HG03432 (cell line): ENCODE measurements around the gene DST.
"Not testable (repeated sequence)": the region's sequence is repeated elsewhere in the genome, so short reads cannot be mapped to it uniquely, and the experiment has no call there.

Source experiments
- ATAC-seq: cut with Tn5 transposase; IDR thresholded peaks from one replicate; pipeline ENCODE4 v1.9.1; 2021; ENCODE audit warnings: mild to moderate bottlenecking, moderate library complexity; ENCODE audit not compliant: unreplicated experiment

The DST gene

DNA sequence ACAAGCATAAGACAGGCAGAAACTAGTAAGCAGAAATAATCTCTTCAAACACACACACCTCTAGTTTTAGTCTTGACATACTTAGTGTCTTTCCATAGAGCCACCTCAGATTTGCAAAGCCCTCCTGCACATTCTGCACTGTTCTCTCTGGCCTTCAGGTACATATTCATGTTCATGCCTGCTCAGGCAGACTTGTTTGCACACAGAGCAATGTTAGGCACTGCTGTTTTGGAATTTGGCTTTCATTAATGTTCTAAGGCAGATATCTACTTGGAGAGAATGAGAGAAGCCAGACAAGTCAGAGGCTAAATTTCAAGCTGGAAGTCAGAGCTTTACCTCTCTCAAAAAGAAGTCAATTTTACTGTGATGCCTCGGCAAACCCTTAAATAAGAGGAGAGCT is 21.3 kb upstream of the DST start:
- ATAC-seq: no peak

GRCh38 chr6:56663344-56663743 is 20.7 kb upstream of the DST start:
- no peak for ATAC-seq

DNA sequence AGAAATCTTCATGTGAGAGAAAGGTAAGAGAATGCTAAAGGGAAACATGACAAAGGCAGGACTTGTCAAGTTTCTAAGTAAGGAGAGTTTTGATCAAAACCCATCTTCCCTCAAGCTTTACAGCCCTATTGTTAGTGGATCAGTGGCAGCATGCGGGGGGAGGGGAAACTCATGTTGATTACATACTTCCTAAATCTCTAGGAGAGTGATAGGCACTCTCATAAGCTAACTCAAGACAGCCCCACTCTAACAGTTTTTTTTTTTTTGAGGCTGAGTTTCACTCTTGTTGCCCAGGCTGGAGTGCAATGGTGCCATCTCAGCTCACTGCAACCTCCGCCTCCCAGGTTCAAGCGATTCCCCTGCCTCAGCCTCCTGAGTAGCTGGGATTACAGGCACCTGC is 18.6 kb upstream of the DST start:
- not testable (repeated sequence) for ATAC-seq

DNA sequence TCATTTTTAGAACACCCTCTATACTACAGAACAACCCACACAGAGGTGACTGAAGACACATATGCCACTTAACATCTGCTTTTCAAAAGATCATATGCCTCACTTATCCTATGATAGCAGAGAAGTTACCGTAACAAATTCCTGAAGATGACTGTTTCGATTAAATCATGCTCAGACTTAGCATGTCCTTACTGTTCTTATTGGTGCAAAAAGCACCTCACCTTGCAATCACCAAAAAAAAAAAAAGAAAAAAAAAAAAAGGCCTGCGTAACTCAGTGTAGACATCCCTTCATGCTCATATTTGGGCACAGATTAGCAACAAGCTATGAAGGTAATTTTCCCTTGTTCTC is 17.7 kb upstream of the DST start:
- no peak for ATAC-seq

GRCh38 chr6:56659721-56660380 is 17.2 kb upstream of the DST start:
- peak; percentile 93 for ATAC-seq

DNA sequence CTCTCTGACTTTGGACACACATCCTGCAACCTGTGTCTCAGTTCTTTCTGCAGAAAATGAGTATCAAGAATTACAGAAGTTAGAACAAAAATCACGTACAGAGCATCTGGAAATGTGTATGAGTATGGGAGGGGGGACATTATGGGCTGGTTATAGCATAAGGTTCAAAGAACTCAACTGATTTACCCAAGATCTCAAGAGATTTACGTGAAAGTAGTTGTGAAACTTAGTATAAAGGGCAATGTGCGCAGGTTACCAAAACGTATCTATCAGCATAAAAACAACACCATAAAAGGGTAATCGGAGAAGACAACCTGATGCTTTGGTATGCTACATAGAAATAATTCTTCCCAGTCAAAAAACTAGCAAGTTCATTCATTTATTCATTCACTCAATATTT is 15.6 kb upstream of the DST start:
- no peak for ATAC-seq

- ATAC-seq: no peak
Measured at GRCh38 chr6:56657354-56657753, 14.7 kb upstream of the DST start.

DNA sequence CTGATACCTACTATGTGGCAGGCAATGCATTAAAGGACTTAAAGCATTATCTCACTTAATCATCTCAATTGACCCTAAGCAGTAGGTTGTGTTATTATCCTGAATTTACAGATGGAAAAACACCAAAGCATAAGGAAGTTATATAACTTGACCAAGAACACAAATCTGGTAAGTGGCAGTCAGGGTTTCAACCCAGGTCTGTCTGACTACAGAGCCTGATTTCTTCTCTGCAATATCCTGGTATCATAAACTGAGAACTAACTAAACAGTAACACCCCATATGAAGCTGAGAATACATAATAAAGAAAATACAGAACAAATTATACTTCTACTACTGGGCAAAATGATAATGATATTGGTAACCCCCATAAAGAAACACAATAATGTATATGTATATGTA is 13.8 kb upstream of the DST start:
- ATAC-seq: no peak

DNA sequence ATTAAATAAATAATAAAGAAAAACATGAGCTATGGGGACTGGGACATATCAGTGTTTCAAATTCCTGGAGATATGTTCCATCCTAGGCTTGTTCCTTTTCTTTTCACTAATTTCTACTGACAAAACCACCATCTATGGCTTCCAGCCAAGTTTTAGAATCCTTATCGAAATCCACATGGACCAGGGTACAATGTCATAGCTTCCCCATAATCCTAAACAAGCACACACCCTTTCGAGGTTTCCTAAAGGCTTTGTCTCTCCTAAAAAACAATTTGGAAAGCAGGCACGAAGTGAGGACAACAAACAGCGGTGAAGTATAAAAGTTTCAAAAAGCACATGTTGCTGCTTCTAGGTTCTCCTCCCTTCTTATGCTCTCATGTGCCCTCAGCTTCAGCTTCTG is 13.3 kb upstream of the DST start:
- no peak for ATAC-seq

DNA sequence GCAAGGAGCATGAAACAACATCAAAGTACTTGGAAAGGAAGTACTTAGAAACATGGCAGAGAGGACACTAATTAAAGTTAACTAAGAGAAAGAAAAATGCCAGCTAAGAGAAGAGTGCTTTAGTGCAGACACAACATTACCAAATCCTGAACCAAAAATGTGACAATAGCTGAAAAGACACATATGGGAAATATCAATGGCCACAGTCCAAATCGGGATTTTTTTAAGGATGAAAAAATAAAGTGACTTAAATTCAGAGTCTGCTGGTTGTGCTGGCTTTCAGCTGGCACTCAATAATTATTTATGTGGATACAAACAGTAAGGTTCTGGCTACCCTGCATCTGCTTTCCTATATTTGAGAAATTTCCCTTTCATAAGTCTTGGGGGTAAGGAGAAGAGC is 12.6 kb upstream of the DST start:
- ATAC-seq: no peak

DNA sequence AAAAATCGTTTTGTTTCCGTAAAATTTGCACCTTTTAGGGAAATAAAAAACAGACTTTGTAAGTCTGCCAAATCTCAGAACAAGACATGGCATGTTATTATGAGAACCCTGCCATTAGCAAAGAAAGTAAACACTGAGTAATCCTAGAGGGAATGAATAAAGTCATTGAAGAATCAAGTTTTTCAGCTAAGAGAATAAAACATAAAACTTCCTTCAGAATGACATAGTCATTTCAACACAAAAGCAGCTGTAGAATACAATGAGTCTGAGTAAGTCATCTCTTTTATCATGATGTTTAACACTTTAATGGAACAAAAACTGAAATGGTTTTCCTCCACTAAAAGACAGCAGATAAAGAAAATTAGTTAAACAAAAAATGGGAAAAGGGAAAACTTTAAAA is 10.3 kb upstream of the DST start:
- no peak for ATAC-seq

- ATAC-seq: no peak
Measured at GRCh38 chr6:56652231-56652630, 9.5 kb upstream of the DST start.

DNA sequence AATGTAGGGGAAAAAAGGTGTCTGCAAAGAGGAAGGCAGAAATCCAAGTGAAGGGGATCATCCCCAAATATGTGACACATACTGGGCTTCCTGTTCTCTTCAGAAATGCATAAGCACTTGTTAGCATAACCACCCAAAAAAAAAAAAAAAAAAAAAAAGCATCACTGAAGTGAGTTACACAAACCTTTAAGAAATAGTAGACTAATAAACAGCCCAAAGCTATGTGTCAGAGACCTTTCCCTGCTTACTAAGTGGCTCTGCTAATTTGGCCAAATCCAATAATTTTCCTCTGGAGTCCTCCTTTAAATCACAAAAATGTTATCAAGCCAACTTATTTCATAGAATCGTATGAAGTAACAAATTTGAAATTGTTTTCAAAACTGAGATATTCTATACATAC is 7.5 kb upstream of the DST start:
- no peak for ATAC-seq

- ATAC-seq: no peak
Measured at GRCh38 chr6:56649782-56650181, 7.1 kb upstream of the DST start.

DNA sequence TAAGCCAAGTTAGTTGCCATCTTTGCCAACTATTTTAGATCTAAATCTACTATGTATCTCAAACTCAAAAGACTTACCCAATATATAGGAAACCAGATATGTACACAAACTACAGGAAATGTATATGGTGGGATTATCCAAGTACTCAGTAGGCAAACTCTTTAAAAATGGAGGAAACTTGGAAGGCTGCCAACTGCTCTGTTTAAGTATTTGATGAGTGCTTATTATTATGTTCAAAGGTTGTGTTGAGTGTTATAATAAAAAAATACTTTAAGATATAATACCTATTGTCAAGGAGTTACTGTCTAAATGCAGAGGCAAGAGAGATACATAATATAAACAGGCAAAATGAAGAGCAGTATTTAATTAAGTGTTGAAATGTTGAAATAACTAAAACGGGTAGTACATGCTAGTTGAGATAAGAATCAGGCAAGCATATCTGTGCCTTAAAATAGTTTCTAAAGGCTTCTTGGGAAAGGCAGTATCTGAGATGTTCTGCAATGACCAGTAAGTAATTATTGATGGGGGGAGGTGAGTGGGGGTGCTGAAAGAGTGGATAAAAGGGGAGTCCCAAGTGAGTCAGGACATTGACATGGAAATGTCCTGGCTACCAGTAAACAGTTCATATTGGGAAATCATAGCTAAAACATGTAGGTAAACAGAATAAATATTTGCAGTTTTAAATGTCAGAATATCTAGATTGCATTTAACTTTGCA is 6.5 kb upstream of the DST start:
- no peak for ATAC-seq

- no peak for ATAC-seq
Measured at GRCh38 chr6:56647172-56647762, 4.6 kb upstream of the DST start.

DNA sequence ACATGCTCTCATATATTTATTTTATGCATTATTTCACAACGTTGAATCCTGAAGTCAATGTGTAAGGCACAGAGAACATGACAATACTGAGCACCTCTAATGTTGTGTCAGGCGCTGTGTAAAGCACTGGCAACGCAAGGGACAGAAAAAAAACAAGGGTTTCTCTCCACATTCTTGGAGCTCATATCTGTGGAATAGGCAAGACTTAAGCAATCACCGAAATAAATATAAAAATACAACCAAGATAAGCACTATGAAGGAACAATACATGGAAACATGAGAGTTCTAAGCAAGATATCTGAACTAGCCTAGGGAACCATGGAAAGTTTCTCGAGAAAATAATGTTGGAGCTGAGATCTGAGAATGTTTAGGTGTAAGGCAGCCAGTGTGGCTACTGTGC is 1.7 kb upstream of the DST start:
- ATAC-seq: no peak

DNA sequence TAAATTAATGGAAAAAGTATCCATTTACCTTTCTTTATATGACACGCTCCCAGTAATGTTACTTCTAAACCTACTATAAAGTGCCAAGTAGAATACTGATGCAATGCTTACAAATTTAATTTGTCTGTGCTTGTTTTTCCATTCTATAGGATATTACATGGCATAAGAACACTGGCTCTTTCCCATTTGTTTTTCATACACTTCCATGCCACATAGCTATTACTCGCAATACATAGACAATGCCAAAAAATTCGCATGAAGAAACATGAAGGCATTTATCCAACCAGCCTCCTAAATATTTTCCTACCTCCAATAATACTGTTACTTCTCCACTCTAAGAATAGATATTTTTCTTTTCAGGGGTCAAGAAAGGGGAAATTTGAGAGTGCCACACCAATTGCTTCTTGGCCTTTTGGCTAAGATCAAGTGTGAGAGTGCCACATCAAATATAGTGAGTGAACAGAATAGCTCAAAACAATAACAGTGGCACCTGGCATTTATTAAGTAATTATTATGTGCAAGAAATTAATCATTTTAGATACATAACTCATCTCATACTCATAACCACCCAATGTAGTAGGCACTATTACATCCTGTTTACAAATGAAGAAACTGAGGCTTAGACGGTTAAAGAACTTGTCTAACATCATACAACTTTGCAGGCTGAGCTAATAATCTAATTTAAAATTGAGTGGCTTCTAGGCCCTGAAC is 845 bp upstream of the DST start:
- no peak for ATAC-seq

DNA sequence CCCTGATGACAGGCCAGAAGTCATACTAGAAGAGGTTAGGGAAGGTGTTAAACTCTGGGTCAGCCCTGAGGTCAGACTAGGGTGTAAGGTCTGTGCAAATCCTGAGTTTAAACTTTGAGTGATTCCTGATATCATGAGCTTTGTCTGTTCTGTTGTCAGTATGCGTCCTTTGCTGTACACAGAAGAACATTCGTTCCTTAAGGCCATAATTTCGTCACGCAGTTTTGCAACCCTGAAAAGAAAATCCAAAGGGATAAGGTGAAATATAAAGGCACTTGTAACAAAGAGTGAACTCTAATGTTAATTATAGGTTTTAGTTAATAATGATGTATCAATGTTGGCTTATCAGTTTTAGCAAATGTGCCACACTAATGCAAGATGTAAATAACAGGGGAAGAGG is 2.3 kb downstream of the DST start:
- ATAC-seq: no peak

GRCh38 chr6:56638760-56639159 is 3.9 kb downstream of the DST start:
- no peak for ATAC-seq

GRCh38 chr6:56637640-56638039 is 5.0 kb downstream of the DST start:
- ATAC-seq: no peak

GRCh38 chr6:56628105-56628504 is 14.6 kb downstream of the DST start:
- no peak for ATAC-seq
